ENCODE data around the gene SLC17A1. TPM values are rescaled to one million over a fixed set of nuclear protein-coding genes. Genes with fewer than 3 reads are reported as not detected.

Gene SLC17A1
- total RNA-seq, 1 experiment from 2014 or later, result not detected

GRCh38 chr6:25874118-25874517 lies 42.3 kb upstream of the SLC17A1 start, which contains the start of gene SLC17A3:
Gene SLC17A3 (minus strand): TSS chr6:25874243. CDS start chr6:25868387, 5,856 bp downstream.
- Histone ChIP-seq H3K4me1 (ENCODE audit: insufficient read depth, low read length, poor library complexity, severe bottlenecking) (no peaks in the 10 kb centered on the region), H3K36me3 (ENCODE audit: insufficient read depth, low read length, poor library complexity, severe bottlenecking) (no peaks in the 10 kb centered on the region), H3K27me3 (replicated peaks; ENCODE audit: insufficient read depth, low read depth, low read length, poor library complexity) (no peaks in the 10 kb centered on the region), H3K9me3 (ENCODE audit: low read depth, low read length, poor library complexity, severe bottlenecking) (no peaks in the 10 kb centered on the region), H3K27ac (ENCODE audit: low read depth, low read length, poor library complexity, severe bottlenecking) (no peak within 1 kb of the TSS), H3K4me3 (ENCODE audit: low read depth, low read length, poor library complexity, severe bottlenecking) (no peak within 1 kb of the TSS)
- TF ChIP-seq EZH2 (IDR thresholded peaks at IDR 0.05; ENCODE audit: borderline replicate concordance, low read depth, low read length, poor library complexity, severe bottlenecking), result no peak
- TF ChIP-seq CTCF (conservative IDR thresholded peaks at IDR 0.05; ENCODE audit: low read depth, low read length), result no peak
- intact Hi-C loops (cut with micrococcal nuclease; ENCODE audit: unreplicated experiment), result no loop called here
- DNase-seq (ENCODE audit: low spot score), result no peak
- ChIA-PET POLR2A (ENCODE audit: low non-redundant PET) (no interaction called here), CTCF (no interaction called here)
- no TSS peak for BruUV-seq (replicated peaks)

GRCh38 chr6:25872814-25873213 lies 41.0 kb upstream of the SLC17A1 start:
- no peaks in the 10 kb centered on the region for H3K9me3 ChIP-seq (ENCODE audit: low read depth, low read length, poor library complexity, severe bottlenecking)
- no peaks in the 10 kb centered on the region for H3K27me3 ChIP-seq (replicated peaks; ENCODE audit: insufficient read depth, low read depth, low read length, poor library complexity)
- ChIA-PET POLR2A (ENCODE audit: low non-redundant PET) (no interaction called here), CTCF (no interaction called here)
- H3K27ac ChIP-seq (ENCODE audit: low read depth, low read length, poor library complexity, severe bottlenecking), result no peak overlapping the region
- TF ChIP-seq EZH2 (IDR thresholded peaks at IDR 0.05; ENCODE audit: borderline replicate concordance, low read depth, low read length, poor library complexity, severe bottlenecking) (no peak), CTCF (conservative IDR thresholded peaks at IDR 0.05; ENCODE audit: low read depth, low read length) (no peak)
- no peaks in the 10 kb centered on the region for H3K36me3 ChIP-seq (ENCODE audit: insufficient read depth, low read length, poor library complexity, severe bottlenecking)
- DNase-seq (ENCODE audit: low spot score), result no peak
- intact Hi-C loops (cut with micrococcal nuclease; ENCODE audit: unreplicated experiment), result no loop called here
- H3K4me1 ChIP-seq (ENCODE audit: insufficient read depth, low read length, poor library complexity, severe bottlenecking), result no peaks in the 10 kb centered on the region
- H3K4me3 ChIP-seq (ENCODE audit: low read depth, low read length, poor library complexity, severe bottlenecking), result no peak overlapping the region
- BruUV-seq (replicated peaks), result no TSS peak

GRCh38 chr6:25869840-25870239 lies 38.0 kb upstream of the SLC17A1 start:
- no peaks in the 10 kb centered on the region for H3K4me1 ChIP-seq (ENCODE audit: insufficient read depth, low read length, poor library complexity, severe bottlenecking)
- peaks cover 3% of the 10 kb centered on the region for H3K27me3 ChIP-seq (replicated peaks; ENCODE audit: insufficient read depth, low read depth, low read length, poor library complexity)
- no peaks in the 10 kb centered on the region for H3K36me3 ChIP-seq (ENCODE audit: insufficient read depth, low read length, poor library complexity, severe bottlenecking)
- ChIA-PET POLR2A (ENCODE audit: low non-redundant PET) (no interaction called here), CTCF (no interaction called here)
- TF ChIP-seq EZH2 (IDR thresholded peaks at IDR 0.05; ENCODE audit: borderline replicate concordance, low read depth, low read length, poor library complexity, severe bottlenecking), result no peak
- TF ChIP-seq CTCF (conservative IDR thresholded peaks at IDR 0.05; ENCODE audit: low read depth, low read length), result no peak
- H3K4me3 ChIP-seq (ENCODE audit: low read depth, low read length, poor library complexity, severe bottlenecking), result no peak overlapping the region
- BruUV-seq (replicated peaks), result no TSS peak
- intact Hi-C loops (cut with micrococcal nuclease; ENCODE audit: unreplicated experiment), result no loop called here
- DNase-seq (ENCODE audit: low spot score), result no peak
- no peaks in the 10 kb centered on the region for H3K9me3 ChIP-seq (ENCODE audit: low read depth, low read length, poor library complexity, severe bottlenecking)
- no peak overlapping the region for H3K27ac ChIP-seq (ENCODE audit: low read depth, low read length, poor library complexity, severe bottlenecking)
